OCI-LY1 (cell line): ENCODE measurements around the gene EDDM3A.

ENCODE experiments used
- H2AFZ ChIP-seq: fragments of 200-600 bp; sonication (generic), shearing (Covaris generic); 2 replicates; pipeline ENCODE4 v1.6.0; 2014; ENCODE audit warnings: antibody characterized with exemption, mild to moderate bottlenecking, low read length
- H3F3A ChIP-seq: fragments of 200-600 bp; sonication (generic), shearing (Covaris generic); 2 replicates; pipeline ENCODE4 v1.6.0; 2014; ENCODE audit warnings: mild to moderate bottlenecking, antibody characterized with exemption, low read length, moderate library complexity; ENCODE audit not compliant: insufficient read depth
- H3K27ac ChIP-seq: fragments of 200-600 bp; sonication (generic); 2 replicates; pipeline ENCODE4 v1.5.1; 2014; ENCODE audit warnings: low read length, mixed run types, mild to moderate bottlenecking, low read depth; ENCODE audit not compliant: poor library complexity, severe bottlenecking
- H3K27me3 ChIP-seq: fragments of 200-600 bp; sonication (generic); 2 replicates; pipeline ENCODE4 v1.6.0; 2014; ENCODE audit warnings: antibody characterized with exemption, mild to moderate bottlenecking, low read length, moderate library complexity; ENCODE audit not compliant: insufficient read depth
- H3K36me3 ChIP-seq: fragments of 200-600 bp; sonication (generic); 2 replicates; pipeline ENCODE4 v1.6.1; 2014; ENCODE audit warnings: mild to moderate bottlenecking, antibody characterized with exemption, low read length, moderate library complexity, mixed read lengths; ENCODE audit not compliant: insufficient read depth
- H3K4me1 ChIP-seq: fragments of 200-600 bp; sonication (generic); 2 replicates; pipeline ENCODE4 v1.5.1; 2014; ENCODE audit warnings: mild to moderate bottlenecking, low read length, moderate library complexity; ENCODE audit not compliant: insufficient read depth, severe bottlenecking
- H3K4me2 ChIP-seq: fragments of 200-600 bp; sonication (generic), shearing (Covaris generic); 2 replicates; pipeline ENCODE4 v1.6.1; 2014; ENCODE audit warnings: low read length
- H3K4me3 ChIP-seq: fragments of 200-600 bp; sonication (generic); 2 replicates; pipeline ENCODE4 v1.5.1; 2014; ENCODE audit warnings: low read length, low read depth, mild to moderate bottlenecking, mixed read lengths; ENCODE audit not compliant: poor library complexity, severe bottlenecking
- H3K79me2 ChIP-seq: fragments of 200-600 bp; shearing (Covaris generic); 2 replicates; pipeline ENCODE4 v1.6.1; 2016; ENCODE audit warnings: mixed run types, low read length, mixed read lengths; ENCODE audit not compliant: insufficient read depth
- H3K9ac ChIP-seq: fragments of 200-600 bp; sonication (generic), shearing (Covaris generic); 2 replicates; pipeline ENCODE4 v1.6.1; 2014; ENCODE audit warnings: mild to moderate bottlenecking, low read length, mixed read lengths
- H3K9me2 ChIP-seq: fragments of 200-600 bp; sonication (generic), shearing (Covaris generic); 2 replicates; pipeline ENCODE4 v1.6.1; 2014; ENCODE audit warnings: low read depth, mild to moderate bottlenecking, low read length, mixed read lengths
- H3K9me3 ChIP-seq: fragments of 200-600 bp; shearing (Covaris generic); 2 replicates; pipeline ENCODE4 v1.6.1; 2014; ENCODE audit warnings: low read length, mixed read lengths
- H4K20me1 ChIP-seq: fragments of 200-600 bp; sonication (generic), shearing (Covaris generic); 2 replicates; pipeline ENCODE4 v1.6.0; 2016; ENCODE audit warnings: mild to moderate bottlenecking, low read length; ENCODE audit not compliant: insufficient read depth
- CTCF ChIP-seq: fragments of 200-600 bp; sonication (generic), shearing (Covaris generic); IDR thresholded peaks from 2 replicates; pipeline ENCODE4 v1.5.1; 2017; ENCODE audit warnings: mild to moderate bottlenecking, antibody characterized with exemption, low read length, moderate library complexity, mixed read lengths
- EZH2 ChIP-seq: fragments of 200-600 bp; sonication (generic), shearing (Covaris generic); IDR thresholded peaks from 2 replicates; pipeline ENCODE4 v1.8.0; 2017; ENCODE audit warnings: borderline replicate concordance, mixed run types, mild to moderate bottlenecking, antibody characterized with exemption, low read length, moderate library complexity, mixed read lengths

Gene EDDM3A

DNA sequence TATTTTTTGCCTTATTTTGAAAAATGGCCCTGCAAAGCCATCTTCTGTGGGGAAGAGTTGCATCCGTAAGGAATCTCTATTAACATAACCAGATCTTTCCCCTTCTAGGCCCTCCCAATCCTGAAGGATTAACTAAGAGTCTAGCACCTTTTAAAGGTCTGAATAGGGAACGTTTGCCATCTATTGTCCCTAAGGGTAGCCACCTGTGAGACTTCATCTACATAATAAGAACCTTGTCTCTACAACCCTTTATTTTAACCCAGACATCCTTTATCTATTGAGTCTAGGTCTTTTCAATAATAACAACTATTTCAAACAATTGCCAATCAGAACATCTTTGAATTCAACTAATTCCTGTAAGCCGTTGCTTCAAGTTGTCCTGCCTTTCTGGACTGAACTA lies 27.0 kb downstream of the EDDM3A start:
- Histone ChIP-seq H3K9me2 (no peaks in the 10 kb centered on the region), H3K27me3 (no peaks in the 10 kb centered on the region), H3K9me3 (no peaks in the 10 kb centered on the region), H3K27ac (no peak overlapping the region), H3K4me1 (no peaks in the 10 kb centered on the region), H4K20me1 (no peaks in the 10 kb centered on the region), H3K9ac (no peak overlapping the region), H3K4me3 (no peak overlapping the region), H3K36me3 (no peaks in the 10 kb centered on the region), H2AFZ (no peak overlapping the region), H3F3A (no peaks in the 10 kb centered on the region), H3K4me2 (no peak overlapping the region), H3K79me2 (no peaks in the 10 kb centered on the region)
- no peak for TF ChIP-seq CTCF
- TF ChIP-seq EZH2: no peak

- Histone ChIP-seq H3K9me3 (no peaks in the 10 kb centered on the region), H3K79me2 (no peaks in the 10 kb centered on the region), H3K4me2 (no peak overlapping the region), H3K36me3 (no peaks in the 10 kb centered on the region), H3K4me1 (no peaks in the 10 kb centered on the region), H3K27ac (no peak overlapping the region), H2AFZ (no peak overlapping the region), H3K4me3 (no peak overlapping the region), H3F3A (no peaks in the 10 kb centered on the region), H3K27me3 (no peaks in the 10 kb centered on the region), H3K9ac (no peak overlapping the region), H3K9me2 (no peaks in the 10 kb centered on the region), H4K20me1 (no peaks in the 10 kb centered on the region)
- TF ChIP-seq CTCF: no peak
- no peak for TF ChIP-seq EZH2
Measured at GRCh38 chr14:20774258-20774824, 28.7 kb downstream of the EDDM3A start.

- H3K4me3 ChIP-seq: no peak overlapping the region
Measured at GRCh38 chr14:20775043-20775442, 29.4 kb downstream of the EDDM3A start.

More at GRCh38 chr14:20775043-20775442, 29.4 kb downstream of the EDDM3A start:
- no peak overlapping the region for H3K27ac ChIP-seq
- H3K9ac ChIP-seq: no peak overlapping the region
- no peaks in the 10 kb centered on the region for H3K9me3 ChIP-seq
- no peaks in the 10 kb centered on the region for H3K36me3 ChIP-seq
- no peaks in the 10 kb centered on the region for H3F3A ChIP-seq
- H4K20me1 ChIP-seq: no peaks in the 10 kb centered on the region
- no peaks in the 10 kb centered on the region for H3K9me2 ChIP-seq
- H3K4me1 ChIP-seq: no peaks in the 10 kb centered on the region
- H3K4me2 ChIP-seq: no peak overlapping the region
- no peaks in the 10 kb centered on the region for H3K79me2 ChIP-seq
- no peak overlapping the region for H2AFZ ChIP-seq
- TF ChIP-seq CTCF (no peak), EZH2 (no peak)
- H3K27me3 ChIP-seq: no peaks in the 10 kb centered on the region
